HL-60/S4 treated with retinoic acid at 250 ng/mL for 4 days and 3 days (cell line): ENCODE data around the gene SP110.

ENCODE experiments used
- in situ Hi-C: fragments of 300-500 bp; cut with MboI; formaldehyde crosslinking; loops from 2 replicates; pipeline ENCODE4 v1.7.0; 2022; ENCODE audit warnings: low sequenced_read_pairs

SP110 gene

DNA sequence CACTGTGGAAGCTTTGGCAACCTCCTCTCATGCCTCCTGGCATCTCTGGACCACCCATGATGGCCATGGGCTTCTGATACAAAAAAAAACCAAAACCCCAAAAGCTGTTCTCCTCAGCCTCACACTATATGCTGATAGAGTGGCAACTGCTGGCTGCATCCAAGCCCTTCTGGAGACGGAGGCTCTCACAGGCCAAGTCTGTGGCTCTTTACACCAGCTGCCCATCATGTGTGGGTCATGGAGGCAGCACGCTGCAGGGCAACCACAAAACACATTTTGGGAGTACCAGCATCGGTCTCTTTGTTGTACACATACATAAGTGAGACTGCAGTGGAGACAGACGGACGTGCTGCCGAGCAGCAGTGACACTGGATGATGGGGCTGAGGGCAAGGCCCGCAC is 45.3 kb downstream of the SP110 start:
- in situ Hi-C loops: loop anchor here (25.0 kb wide), 1 partner anchor 162 kb away; no protein-coding TSS in a partner anchor

DNA sequence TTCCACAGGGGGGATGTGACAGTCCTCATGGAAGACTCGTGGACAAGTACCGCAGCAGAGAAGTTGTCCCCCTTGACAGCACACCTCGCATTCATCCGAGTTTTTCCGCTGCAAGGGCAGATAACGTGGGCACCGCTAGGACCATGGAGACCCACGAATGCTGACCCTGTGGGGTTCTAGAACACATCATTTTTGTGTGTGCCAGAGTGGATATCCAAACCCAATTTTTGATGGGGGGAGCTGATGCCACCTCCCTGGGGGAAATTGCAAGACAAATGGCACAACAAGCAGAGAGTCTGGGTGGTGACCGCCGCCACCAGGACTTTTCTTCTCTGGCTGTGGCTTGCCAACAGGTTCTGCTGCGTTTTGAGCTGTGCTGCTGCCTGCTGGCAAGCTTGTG is 46.9 kb downstream of the SP110 start:
- in situ Hi-C loops: loop anchor here (25.0 kb wide), 1 partner anchor 161 kb away; no protein-coding TSS in a partner anchor

DNA sequence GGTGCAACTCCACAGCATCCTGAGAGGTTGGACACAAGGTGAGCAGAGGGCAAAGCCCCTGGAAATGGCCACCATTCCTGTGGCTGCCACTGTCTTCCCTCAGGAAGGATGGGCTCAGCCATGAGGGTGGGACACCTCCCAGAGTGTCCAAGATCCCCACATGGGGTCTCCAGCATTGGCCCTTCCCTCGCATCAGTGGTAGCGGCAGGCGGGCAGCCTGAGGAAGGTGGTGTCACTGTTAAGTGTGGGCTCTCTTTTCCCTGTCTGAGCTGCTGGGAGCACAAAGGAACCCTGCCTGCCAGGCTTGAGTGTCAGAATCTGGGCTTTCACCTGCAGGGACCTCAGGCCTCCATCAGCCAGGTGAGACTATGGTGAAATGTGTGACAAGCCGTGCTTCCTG is 47.6 kb downstream of the SP110 start:
- in situ Hi-C loops: loop anchor here (25.0 kb wide), 1 partner anchor 160 kb away; no protein-coding TSS in a partner anchor

DNA sequence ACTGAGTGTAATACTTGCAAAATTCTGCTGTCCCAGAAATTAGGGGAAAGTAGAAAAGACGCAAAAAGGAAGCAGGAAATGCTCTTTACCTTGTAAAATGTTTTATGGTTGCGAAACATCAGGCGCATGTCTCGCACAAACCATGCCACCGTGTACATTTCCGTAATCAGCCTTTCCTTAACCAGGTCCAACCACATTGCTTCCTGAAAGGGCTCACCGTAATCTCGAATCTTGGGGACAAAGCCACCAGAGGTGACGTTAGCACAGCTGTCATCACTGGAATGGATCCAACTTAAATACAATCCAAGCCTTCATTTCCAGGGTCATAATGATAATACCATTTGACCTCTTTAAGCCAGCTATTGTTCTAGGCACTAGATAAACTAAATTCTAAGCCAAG is 49.3 kb downstream of the SP110 start:
- in situ Hi-C loops: loop anchor here (25.0 kb wide), 1 partner anchor 158 kb away; no protein-coding TSS in a partner anchor

DNA sequence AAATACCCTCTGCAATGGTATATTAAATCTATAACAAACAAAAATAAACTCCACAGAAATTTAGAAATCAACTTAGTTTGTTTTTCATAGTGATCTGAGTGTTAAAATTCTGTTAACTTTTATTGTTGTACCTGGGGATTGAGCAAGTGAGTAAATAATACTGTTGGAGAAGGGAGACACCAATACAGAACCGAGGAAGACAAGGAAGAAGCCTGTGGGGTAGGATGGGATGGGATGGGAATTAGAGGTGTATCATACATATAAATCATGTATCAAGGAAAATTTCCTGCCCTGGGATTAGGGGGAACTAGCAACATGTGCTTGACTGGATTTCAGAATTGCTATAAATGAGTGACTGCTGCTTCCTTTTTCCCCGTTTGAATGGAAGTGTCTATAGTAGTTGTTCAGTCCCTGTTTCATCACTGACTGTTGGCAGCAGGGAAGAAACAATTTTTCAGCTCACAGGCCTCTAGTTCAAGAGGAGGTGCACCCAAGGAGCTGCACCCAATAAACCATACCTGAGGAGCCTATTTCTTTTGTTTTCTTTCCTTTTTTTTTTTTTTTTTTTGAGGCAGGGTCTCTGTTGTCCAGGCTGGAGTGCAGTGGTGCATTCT is 53.1 kb downstream of the SP110 start:
- in situ Hi-C loops: loop anchor here (25.0 kb wide), 1 partner anchor 154 kb away; no protein-coding TSS in a partner anchor

DNA sequence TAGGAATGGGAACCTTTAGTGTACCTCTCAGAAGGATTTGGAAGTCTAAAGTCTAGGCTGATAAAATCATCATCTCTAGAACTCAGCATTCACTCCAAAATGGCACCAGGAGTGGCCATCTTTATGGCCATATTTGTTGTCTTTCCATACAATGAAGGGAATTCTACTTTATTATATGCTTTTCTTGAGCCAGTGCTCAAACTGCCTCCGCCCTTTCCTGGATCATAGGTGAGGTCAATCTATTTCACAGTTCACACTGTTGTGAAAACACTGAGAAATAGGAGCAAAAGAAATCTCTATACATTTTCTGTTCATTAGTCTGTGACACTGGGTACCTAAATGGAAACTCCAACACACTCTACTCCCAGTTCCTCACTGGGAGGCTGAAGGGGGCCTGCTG is 55.6 kb downstream of the SP110 start:
- in situ Hi-C loops: loop anchor here (25.0 kb wide), 1 partner anchor 152 kb away; no protein-coding TSS in a partner anchor

DNA sequence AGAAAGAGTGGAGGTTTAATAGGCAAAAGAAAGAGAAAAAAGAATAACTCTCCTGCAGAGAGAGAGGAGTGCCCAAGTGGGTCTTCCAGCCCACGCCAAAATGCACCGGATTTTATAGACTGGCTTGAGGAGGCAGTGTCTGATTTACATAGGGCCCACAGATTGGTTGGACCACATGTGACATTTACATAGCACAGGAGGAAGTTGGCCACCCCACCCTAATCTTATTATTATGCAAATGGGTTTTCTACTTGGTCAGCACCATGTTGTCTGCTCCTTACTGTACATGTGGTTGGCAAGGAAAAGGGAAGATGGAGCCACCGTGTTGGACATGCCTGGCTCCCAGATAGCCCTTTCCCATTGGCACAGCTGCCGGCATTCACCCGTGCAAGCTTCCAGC is 56.8 kb downstream of the SP110 start:
- in situ Hi-C loops: loop anchor here (25.0 kb wide), 1 partner anchor 151 kb away; no protein-coding TSS in a partner anchor

DNA sequence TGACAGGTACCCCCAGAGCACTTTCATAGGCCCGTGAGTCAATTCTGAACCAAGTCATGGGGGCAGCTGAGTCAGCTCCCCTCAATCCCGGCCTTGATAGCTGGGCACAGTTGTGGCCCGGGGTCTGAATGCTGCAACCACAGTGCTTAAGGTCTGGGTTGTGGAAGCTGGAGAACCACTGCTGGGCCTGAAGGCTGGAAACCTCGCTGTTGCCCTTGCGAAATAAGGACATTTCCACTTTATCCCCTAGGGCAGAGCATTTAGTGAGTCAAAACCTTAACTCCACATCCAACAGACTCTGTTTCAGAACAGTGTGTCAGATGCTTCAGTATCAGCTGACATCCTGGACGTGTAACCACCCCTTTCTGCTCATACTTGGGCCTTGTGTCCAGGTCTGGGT is 58.6 kb downstream of the SP110 start:
- in situ Hi-C loops: loop anchor here (25.0 kb wide), 1 partner anchor 149 kb away; no protein-coding TSS in a partner anchor

DNA sequence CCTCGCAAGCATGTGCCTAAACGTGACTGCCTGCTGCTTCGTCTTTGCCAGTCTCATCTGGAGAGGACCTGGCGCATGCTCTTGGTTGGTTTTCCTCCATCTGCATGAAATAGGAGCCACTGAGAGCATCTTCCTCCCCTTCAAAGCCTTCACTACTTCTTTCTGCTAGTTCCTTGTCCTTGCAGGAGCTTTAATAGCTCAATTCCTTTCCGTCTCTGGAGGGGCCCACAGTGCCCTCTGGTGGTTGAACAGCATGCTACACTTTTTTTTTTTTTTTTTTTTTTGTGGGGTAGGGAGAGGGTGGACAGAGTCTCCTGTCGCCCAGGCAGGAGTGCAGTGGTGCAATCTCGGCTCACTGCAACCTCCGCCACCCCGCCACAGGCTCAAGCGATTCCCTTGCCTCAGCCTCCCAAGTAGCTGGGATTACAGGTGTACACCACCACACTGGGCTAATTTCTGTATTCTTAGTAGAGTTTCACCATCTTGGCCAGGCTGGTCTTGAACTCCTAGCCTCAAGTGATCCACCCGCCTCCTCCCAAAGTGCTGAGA is 59.6 kb downstream of the SP110 start:
- in situ Hi-C loops: loop anchor here (25.0 kb wide), 1 partner anchor 148 kb away; no protein-coding TSS in a partner anchor

DNA sequence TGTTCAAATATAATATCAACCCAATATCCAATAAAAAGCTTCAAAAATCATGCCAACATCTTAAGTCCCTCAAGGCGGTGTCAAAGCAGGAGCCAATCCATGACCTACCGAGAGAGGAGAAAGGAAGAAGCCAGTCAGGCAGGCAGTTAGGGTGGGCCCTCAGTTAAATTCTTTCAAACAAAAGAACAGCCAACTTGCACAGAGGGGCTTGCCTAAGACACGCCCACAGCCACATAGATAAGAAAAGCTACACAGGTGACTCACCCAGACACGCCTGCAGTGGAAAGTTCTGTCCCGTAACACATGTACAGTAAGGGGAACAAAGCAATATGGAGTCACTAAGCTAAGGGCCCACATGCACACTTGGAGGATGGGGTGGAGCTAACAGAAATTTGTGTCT is 61.3 kb downstream of the SP110 start:
- in situ Hi-C loops: loop anchor here (25.0 kb wide), 1 partner anchor 146 kb away; no protein-coding TSS in a partner anchor

DNA sequence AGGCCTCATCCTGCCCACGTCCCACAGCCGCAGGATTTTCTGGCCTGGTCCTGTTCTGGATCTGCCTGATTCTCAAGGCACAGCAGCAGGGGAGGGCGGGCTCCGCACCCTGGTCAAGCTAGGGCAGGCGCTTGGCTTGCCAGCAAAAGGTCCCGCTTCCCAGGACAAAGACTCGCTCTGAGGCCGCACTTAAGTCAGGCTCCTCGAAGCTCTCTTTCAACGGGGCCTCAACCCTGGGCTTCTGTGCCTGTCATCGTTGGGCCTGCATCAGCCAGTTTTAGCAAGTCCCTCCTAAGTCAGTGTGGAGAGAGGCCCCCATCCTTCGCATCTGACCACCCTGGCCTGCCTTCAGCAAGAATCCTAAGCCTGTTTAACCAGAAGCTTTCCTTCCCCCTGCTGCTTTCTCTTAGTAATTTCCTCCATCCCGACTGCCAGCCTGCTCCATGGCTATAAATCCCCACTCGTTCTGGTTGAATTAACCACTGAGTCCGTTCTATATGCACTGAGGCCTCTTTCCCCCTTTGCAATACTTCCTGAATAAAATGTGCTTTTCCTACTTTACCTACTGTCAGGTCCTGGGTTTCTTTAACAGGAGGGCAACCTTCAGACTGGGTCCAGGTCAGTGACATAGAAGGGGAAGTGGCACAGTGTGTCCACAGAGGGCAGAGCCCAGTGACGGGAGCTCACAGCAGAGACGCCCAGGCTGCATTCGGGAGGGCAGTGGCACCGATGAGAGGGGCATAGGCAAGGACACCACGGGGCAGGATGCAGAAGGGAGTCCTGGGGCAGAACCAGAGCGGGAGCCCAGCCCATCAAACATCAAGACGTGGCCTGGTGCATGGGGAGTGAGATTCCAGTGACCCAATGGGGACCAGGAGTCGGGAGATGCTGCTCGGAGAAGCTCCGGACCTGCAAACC is 62.7 kb downstream of the SP110 start:
- in situ Hi-C loops: loop anchor here (25.0 kb wide), 1 partner anchor 145 kb away; no protein-coding TSS in a partner anchor

DNA sequence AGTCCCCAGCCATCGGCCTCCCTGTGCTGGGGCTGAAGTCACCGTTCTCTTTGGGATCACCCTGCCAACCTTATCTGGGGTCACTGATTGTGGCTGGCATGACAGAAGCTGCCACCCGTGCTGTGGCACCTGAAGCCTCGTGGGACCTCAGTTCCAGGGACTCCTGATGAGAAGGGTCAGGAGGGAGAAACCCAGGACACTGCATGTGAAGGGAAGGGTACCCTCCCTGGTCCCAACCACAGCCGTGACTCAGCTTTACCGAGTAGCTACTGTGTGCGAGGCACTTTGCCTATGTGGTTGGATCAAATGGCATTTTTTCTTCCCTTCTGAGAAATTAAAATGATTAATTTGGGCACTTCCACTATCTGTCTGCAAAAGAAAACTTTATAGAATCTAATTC is 64.4 kb downstream of the SP110 start:
- in situ Hi-C loops: loop anchor here (25.0 kb wide), 1 partner anchor 143 kb away; no protein-coding TSS in a partner anchor

DNA sequence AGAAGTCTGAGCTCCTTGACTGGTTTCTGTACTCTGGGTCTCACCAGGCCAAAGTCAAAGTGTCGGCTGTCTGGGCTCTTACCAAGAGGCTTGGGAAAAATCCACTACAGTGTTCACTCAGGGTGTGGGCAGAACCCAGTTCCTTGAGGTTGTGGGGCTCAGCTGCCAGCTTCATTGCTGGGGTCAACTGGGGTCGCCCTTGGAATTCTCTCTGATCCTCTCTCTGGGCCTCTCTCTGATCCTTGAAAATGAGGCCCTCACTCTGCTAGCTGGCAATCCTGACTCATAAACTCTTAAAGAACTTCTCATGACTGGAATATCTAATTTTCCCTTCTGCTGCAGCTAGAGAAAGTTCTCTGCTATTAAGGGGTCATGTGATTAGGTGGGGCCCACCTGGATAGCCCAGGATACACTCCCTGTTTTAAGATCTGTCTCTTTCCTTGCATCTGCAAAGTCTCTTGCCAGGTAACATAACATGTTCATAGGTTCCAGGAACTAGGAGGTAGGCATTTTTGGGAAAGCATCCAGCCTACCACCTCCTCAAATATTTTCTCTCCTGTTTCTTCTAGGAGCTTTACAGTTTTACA is 66.3 kb downstream of the SP110 start:
- in situ Hi-C loops: loop anchor here (25.0 kb wide), 1 partner anchor 141 kb away; no protein-coding TSS in a partner anchor

DNA sequence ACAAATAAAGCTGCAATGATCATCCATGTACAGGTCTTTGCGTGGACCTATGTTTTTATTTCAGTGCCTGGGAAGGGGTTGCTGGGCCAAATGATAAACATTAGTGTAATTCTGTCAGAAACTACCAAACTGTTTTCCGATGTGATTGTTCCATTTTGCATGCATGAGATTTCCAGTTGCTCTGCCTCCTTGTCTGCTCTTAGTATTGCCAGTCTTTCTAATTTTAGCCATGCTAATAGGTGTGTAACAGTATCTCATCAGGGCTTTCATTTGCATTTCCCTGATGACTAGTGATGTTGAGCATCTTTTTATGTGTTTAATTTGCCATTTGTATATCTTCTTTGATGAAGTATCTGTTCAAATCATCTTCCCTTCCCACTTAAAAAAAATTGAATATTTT is 67.5 kb downstream of the SP110 start:
- in situ Hi-C loops: loop anchor here (25.0 kb wide), 1 partner anchor 140 kb away; no protein-coding TSS in a partner anchor

DNA sequence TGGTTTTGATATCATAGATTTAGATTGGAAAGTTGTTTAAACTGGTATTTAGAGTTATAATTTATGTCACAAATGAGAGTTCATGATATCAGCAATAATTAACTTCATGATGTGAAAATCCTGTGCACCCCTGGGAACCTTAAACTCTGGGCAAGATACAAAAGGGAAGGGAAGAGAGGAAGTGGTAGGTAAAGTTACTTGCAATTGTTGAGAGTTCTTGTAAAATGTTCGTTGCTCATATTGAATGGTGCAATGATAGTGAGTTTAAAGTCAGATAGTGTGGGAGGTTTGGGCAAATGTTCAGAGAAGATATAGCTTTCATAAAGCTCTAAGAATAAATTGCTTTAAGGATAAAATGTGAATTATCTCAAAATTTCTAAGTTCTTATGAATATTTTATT is 75.4 kb downstream of the SP110 start:
- in situ Hi-C loops: no loop called here

DNA sequence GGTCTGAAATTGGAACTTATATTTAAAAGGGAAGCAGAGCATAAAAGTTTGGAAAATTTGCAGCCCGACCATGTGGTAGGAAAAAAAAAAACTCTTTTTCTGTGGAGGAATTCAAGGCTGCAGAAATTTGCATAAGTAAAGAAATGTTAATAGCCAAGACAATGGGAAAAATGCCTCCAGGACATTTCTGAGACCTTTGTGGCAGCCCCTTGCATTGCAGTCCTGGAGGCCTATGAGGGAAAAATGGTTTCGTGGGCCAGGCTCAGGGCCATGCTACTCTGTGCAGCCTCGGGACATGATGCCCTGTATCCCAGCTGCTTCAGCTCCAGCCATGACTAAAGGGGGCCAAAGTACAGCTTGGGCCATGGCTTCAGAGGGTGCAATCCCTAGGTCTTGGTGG is 79.1 kb downstream of the SP110 start:
- in situ Hi-C loops: no loop called here

DNA sequence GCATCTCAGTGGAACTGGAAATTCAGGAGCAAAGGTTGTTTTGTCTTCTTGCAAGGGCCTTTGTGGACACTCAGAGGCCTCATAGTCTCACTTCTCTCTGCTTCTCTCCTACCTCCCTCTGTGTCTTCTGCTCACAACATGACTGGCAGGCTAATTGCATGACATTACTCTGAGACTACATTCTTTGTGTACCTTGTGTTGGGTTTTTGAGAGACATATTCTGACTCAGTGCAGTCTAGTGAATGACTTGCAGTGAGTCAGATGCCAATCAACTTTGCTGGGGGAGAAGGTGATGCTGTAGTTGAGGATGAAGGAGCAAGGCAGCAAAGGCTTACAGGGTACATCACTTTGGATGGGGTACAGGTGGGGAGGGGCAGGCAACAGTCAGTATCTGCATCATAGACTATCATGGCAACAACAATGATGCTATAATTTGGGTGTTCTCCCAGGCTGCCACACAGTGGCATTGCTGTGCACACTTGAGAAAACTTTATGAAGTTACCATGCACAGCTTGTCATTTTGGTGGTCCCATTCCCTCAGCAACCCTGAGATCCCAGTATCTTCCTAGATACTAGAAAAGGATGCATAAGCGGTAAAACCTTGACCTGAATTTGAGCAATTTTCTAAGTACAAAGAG is 81.8 kb downstream of the SP110 start:
- in situ Hi-C loops: no loop called here

DNA sequence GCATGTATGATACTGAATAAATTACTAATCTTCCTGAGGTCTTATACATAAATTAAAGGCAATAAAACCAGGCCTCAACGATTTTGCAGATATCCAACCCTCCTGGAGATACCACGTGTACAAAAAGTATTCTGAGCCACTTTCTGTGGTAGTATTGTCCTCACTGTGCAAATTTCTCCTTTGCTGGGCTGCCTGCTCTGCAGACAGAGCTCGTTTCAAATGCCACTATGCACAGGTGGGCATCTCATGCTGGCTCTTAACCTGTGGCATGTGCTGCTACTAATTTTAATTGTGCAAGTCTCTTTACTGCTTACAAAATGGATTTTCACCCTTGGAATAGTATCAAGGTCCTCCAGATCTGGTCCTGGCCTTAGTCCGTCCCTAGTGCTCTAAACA is 84.7 kb downstream of the SP110 start:
- in situ Hi-C loops: no loop called here

DNA sequence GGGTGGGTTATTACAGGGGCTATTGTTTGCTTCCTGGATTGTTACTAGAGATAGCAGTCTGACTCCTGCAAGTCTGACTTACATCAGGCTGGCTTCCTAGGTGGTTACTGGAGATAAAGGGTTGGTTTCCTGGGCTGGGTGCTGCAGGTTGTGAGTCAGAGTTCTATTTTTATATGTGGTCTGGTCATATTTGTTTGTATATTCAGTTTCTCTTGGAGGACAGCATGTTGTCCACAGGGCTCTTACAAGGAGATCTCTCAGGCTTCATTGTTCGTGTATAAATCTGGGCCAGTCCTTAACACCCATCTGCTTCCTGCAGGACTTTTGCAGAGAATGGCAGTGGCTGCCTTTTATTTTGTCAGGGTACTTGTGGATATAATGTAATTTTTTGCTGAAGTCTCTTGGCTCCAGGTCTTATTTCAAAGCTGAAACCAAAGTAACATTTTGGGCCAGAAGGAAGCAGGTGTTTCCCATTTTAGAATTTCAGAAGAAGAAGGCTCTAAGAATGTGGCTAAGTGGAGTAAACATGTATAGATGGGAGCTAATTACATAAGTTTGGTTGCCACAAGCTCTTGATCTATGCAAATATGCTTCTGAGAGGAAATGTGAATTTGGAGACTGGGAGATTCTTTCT is 85.2 kb downstream of the SP110 start:
- in situ Hi-C loops: no loop called here

DNA sequence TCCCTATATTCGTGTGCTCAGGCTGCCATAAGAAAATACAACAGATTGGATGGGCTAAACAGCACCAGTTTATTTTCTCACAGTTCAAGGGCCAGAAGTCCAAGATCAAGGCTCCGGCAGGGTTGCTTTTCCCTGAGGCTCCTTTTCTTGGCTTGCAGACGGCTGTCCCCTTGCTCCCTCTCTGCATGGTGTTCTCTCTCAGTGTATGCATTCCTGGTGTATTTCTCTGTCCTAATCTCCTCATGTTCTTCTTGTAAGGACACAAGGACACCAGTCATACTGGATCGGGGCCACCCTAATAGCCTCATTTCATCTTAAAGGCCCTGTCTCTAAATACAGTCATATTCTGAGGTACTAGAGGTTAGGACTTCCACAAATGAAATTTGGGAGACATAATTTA is 88.4 kb downstream of the SP110 start:
- in situ Hi-C loops: no loop called here
